ENCODE measurements around the gene MISP.

MISP gene

GRCh38 chr19:798415-799075, 47.6 kb downstream of the MISP start:
- no peak for FAIRE-seq

- no peak for FAIRE-seq
These were observed 48.4 kb downstream of the MISP start for GRCh38 chr19:799076-799881.

GRCh38 chr19:800360-801029, 49.6 kb downstream of the MISP start:
- no peak for FAIRE-seq

- FAIRE-seq, result no peak
These were observed 50.3 kb downstream of the MISP start for GRCh38 chr19:801030-801860.

GRCh38 chr19:801861-802497, 51.1 kb downstream of the MISP start:
- FAIRE-seq, result no peak

GRCh38 chr19:802498-803098, 51.7 kb downstream of the MISP start:
- no peak for FAIRE-seq

GRCh38 chr19:803099-803561, 52.2 kb downstream of the MISP start:
- FAIRE-seq, result no peak

GRCh38 chr19:803686-804418, 52.9 kb downstream of the MISP start:
- FAIRE-seq, result no peak

- no peak for FAIRE-seq
These were observed 53.7 kb downstream of the MISP start for GRCh38 chr19:804419-805165.

GRCh38 chr19:805166-805551, 54.2 kb downstream of the MISP start:
- no peak for FAIRE-seq

- no peak for FAIRE-seq
These were observed 55.0 kb downstream of the MISP start for GRCh38 chr19:805600-806550.

- FAIRE-seq, result no peak
These were observed 56.0 kb downstream of the MISP start for GRCh38 chr19:806815-807421.

- FAIRE-seq, result no peak
These were observed 56.9 kb downstream of the MISP start for GRCh38 chr19:807627-808422.

- no peak for FAIRE-seq
These were observed 57.5 kb downstream of the MISP start for GRCh38 chr19:808423-808775.

- FAIRE-seq, result no peak
These were observed 59.4 kb downstream of the MISP start for GRCh38 chr19:810077-810855.

- FAIRE-seq, result no peak
These were observed 60.1 kb downstream of the MISP start for GRCh38 chr19:810883-811489.

Measured in endometrium (tissue), 2 donors.